Peyer's patch (tissue), 4 donors: ENCODE results near the gene DCDC2.

Experiments
- CTCF ChIP-seq, 6 experiments: fragments of 450-650 bp in 4 of 6; fragments of 200-600 bp in 2 of 6; sonication (generic) in 1 of 6; IDR thresholded peaks; one replicate each; pipeline ENCODE4 v1.5.1; 2017 to 2019; ENCODE audit warnings: antibody characterized with exemption in 6 of 6, mild to moderate bottlenecking in 3 of 6, moderate library complexity in 1 of 6
- POLR2A ChIP-seq, 2 donors: fragments of 450-650 bp; IDR thresholded peaks; one replicate each; pipeline ENCODE4 v1.5.1; 2017; ENCODE audit warnings: antibody characterized with exemption in 2 of 2, mild to moderate bottlenecking in 2 of 2, moderate library complexity in 2 of 2

- no peak for TF ChIP-seq CTCF (IDR thresholded peaks at IDR 0.05)
- TF ChIP-seq POLR2A (IDR thresholded peaks at IDR 0.05), result no peak
Measured at GRCh38 chr6:24385536-24386269, 27.8 kb upstream of the DCDC2 start.
